ENCODE results near the gene TNXB.
"Not testable (repeated sequence)": the region's sequence is repeated elsewhere in the genome, so short reads cannot be mapped to it uniquely, and the experiment has no call there.

The TNXB gene

GRCh38 chr6:32014547-32014946 is 94.6 kb downstream of the TNXB start, which contains the start of gene C4B:
C4B (plus strand) TSS chr6:32014795; CDS start chr6:32014846, 51 bp downstream.
- H3K36me3 ChIP-seq (ENCODE audit: insufficient read depth, low read length); H3K9me3 ChIP-seq (ENCODE audit: control insufficient read depth, insufficient read depth, low read length); H3K9ac ChIP-seq (ENCODE audit: low read depth, low read length); H3K4me1 ChIP-seq (ENCODE audit: insufficient read depth, low read length): not testable (repeated sequence)

- not testable (repeated sequence) for H3K9ac ChIP-seq (ENCODE audit: low read depth, low read length); H3K9me3 ChIP-seq (ENCODE audit: control insufficient read depth, insufficient read depth, low read length); H3K36me3 ChIP-seq (ENCODE audit: insufficient read depth, low read length); H3K4me1 ChIP-seq (ENCODE audit: insufficient read depth, low read length)
These were observed 95.4 kb downstream of the TNXB start for GRCh38 chr6:32013738-32014137.

DNA sequence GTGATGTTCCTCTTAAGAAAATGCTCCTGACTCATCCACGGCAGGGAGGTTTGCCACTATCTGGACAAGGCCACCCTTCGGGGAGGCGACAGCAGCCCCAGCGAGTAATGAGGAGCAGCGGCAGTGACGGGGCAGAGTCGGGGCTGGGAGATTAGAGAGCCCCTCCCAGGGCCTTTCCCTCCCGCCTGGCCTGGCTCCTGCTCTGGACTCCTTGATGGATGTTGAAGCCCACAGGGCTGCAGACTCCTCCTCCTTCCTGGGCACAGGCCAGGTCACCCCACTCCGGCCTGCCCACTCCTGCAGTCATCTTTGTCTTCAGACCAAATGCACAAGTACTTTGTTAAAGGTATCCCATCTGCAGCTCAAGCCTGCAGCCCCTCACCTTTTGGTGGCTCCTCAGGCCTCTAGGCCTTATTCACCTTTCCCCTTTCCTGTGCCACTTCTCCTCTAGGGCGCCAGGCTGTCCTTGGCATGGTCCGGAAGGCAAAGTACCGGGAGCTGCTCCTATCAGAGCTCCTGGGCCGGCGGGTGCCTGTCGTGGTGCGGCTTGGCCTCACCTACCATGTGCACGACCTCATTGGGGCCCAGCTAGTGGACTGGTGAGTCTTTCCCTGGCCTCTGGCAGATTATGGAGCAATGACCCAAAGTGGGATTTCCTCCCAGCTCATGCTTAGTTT is 96.1 kb downstream of the TNXB start:
- not testable (repeated sequence) for H3K9ac ChIP-seq (ENCODE audit: low read depth, low read length); H3K9me3 ChIP-seq (ENCODE audit: control insufficient read depth, insufficient read depth, low read length); H3K36me3 ChIP-seq (ENCODE audit: insufficient read depth, low read length); H3K4me1 ChIP-seq (ENCODE audit: insufficient read depth, low read length)

DNA sequence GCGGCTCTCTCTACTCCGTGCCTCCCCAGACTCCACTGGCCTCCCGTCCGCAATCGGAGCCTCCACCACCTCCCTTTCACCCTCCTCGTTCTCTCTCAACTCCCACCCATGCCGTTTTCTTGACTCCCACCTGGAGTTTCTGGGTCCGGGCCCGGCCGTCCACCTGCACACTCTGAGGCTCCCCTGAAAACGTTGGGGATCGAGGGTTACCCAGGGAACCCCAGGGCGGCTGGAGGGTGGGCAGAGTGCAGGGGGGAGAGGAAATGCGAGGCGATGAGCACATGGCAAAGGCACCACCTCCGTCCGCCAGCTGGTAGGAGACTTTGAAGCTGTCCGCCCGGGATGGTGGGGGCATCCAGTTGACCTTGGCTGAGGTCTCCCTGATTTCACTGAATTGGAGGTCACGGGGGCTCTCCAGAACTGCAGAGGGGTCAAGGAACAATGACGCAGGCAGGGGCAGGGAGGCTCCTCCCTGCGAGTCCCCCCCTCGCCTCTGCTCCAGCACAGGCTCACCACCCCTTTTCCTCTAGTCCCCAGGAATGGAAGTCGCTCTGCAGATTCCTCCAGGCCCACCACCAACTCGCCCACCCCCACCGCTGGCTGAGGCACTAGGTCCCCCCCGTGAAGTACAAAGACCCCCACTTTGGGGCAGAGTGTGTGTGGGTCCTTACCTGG is 98.1 kb downstream of the TNXB start:
- not testable (repeated sequence) for H3K36me3 ChIP-seq (ENCODE audit: insufficient read depth, low read length); H3K9me3 ChIP-seq (ENCODE audit: control insufficient read depth, insufficient read depth, low read length); H3K4me1 ChIP-seq (ENCODE audit: insufficient read depth, low read length); H3K9ac ChIP-seq (ENCODE audit: low read depth, low read length)

GRCh38 chr6:32009537-32009936 is 99.6 kb downstream of the TNXB start:
- not testable (repeated sequence) for H3K36me3 ChIP-seq (ENCODE audit: insufficient read depth, low read length); H3K4me1 ChIP-seq (ENCODE audit: insufficient read depth, low read length); H3K9ac ChIP-seq (ENCODE audit: low read depth, low read length); H3K9me3 ChIP-seq (ENCODE audit: control insufficient read depth, insufficient read depth, low read length)

DNA sequence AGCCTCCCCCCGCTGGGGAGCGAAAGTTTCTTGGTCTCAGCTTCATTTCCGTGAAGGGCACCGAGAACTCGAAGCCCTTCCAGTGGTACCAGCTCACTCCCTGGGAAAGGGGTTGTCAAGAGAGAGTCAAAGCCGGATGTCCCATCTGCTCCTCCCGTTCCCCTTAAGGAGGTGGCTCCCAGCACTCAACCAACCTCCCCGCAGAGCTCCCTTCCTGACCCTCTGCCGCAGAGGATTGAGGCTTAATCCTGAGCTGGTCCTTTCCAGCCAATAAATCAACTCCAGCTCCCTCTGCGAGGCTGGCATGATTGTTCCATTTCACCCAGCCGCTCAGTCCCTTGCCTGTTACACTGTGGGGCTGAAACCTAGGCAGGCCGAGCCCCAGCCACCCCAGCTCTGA is 100.5 kb downstream of the TNXB start:
- H3K9me3 ChIP-seq (ENCODE audit: control insufficient read depth, insufficient read depth, low read length); H3K36me3 ChIP-seq (ENCODE audit: insufficient read depth, low read length); H3K4me1 ChIP-seq (ENCODE audit: insufficient read depth, low read length); H3K9ac ChIP-seq (ENCODE audit: low read depth, low read length): not testable (repeated sequence)

DNA sequence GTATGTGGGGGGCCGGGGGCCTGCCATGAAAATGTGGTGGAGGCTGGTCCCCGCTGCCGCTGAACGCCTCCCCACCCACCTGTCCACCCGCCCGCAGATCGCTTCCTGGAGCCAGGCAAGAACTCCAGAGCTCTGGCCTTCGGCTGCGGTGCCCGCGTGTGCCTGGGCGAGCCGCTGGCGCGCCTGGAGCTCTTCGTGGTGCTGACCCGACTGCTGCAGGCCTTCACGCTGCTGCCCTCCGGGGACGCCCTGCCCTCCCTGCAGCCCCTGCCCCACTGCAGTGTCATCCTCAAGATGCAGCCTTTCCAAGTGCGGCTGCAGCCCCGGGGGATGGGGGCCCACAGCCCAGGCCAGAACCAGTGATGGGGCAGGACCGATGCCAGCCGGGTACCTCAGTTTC is 101.1 kb downstream of the TNXB start:
- H3K9ac ChIP-seq (ENCODE audit: low read depth, low read length); H3K4me1 ChIP-seq (ENCODE audit: insufficient read depth, low read length); H3K36me3 ChIP-seq (ENCODE audit: insufficient read depth, low read length); H3K9me3 ChIP-seq (ENCODE audit: control insufficient read depth, insufficient read depth, low read length): not testable (repeated sequence)

DNA sequence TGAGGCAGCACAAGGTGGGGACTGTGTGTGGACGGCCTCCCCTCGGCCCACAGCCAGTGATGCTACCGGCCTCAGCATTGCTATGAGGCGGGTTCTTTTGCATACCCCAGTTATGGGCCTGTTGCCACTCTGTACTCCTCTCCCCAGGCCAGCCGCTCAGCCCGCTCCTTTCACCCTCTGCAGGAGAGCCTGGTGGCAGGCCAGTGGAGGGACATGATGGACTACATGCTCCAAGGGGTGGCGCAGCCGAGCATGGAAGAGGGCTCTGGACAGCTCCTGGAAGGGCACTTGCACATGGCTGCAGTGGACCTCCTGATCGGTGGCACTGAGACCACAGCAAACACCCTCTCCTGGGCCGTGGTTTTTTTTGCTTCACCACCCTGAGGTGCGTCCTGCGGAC is 102.1 kb downstream of the TNXB start:
- not testable (repeated sequence) for H3K4me1 ChIP-seq (ENCODE audit: insufficient read depth, low read length); H3K9me3 ChIP-seq (ENCODE audit: control insufficient read depth, insufficient read depth, low read length); H3K36me3 ChIP-seq (ENCODE audit: insufficient read depth, low read length); H3K9ac ChIP-seq (ENCODE audit: low read depth, low read length)

- H3K4me1 ChIP-seq (ENCODE audit: insufficient read depth, low read length); H3K9ac ChIP-seq (ENCODE audit: low read depth, low read length); H3K36me3 ChIP-seq (ENCODE audit: insufficient read depth, low read length); H3K9me3 ChIP-seq (ENCODE audit: control insufficient read depth, insufficient read depth, low read length): not testable (repeated sequence)
These were observed 103.1 kb downstream of the TNXB start for GRCh38 chr6:32005991-32006529.

GRCh38 chr6:32005538-32005880 is 103.6 kb downstream of the TNXB start:
- not testable (repeated sequence) for H3K4me1 ChIP-seq (ENCODE audit: insufficient read depth, low read length); H3K9ac ChIP-seq (ENCODE audit: low read depth, low read length); H3K9me3 ChIP-seq (ENCODE audit: control insufficient read depth, insufficient read depth, low read length); H3K36me3 ChIP-seq (ENCODE audit: insufficient read depth, low read length)

DNA sequence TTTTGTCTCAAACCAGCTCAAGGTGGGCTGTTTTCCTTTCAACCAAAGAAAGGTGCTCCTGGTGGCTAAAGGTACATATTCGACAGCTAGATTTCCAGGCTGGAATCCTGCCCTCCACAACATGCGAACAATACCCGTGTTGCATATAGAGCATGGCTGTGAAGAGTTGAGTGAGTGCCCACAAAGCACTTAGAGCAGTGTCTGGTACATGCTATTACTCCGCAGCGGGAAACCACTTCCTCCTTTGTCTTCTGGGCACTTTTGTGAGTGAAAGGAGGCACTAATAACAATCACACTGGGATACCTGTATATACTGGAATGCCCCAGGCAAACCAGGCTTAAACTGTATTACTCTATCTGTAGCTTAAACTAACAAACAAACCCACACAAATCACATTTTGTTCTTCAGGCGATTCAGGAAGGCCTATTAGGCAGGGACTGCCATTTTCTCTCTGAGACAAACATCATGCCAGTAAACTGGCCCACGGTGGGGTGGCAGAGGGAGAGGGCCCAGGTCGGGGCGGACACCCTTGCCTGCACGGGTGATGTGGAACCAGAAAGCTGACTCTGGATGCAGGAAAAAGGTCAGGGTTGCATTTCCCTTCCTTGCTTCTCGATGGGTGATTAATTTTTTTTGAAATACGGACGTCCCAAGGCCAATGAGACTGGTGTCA is 104.1 kb downstream of the TNXB start:
- H3K9ac ChIP-seq (ENCODE audit: low read depth, low read length); H3K4me1 ChIP-seq (ENCODE audit: insufficient read depth, low read length); H3K9me3 ChIP-seq (ENCODE audit: control insufficient read depth, insufficient read depth, low read length); H3K36me3 ChIP-seq (ENCODE audit: insufficient read depth, low read length): not testable (repeated sequence)

DNA sequence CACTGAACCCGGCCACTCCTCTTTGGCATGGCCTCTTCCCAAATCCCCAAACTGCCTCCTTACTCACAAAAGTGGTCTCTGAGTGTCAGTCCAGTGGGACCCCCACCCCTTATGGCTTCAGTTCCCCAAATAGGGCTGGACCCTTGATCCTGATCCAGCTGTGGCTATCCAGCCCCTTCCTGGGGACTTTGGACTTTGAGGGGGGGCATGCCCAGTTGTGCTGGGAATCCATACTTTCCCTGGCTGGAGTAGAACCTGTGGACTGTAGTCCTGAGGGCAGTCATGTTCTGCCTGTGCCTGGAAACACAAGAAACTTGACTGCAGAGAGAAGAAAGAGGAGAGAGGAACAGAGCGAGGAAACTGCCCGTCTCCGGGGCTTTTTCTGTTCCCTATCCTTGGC is 104.7 kb downstream of the TNXB start:
- H3K9me3 ChIP-seq (ENCODE audit: control insufficient read depth, insufficient read depth, low read length); H3K4me1 ChIP-seq (ENCODE audit: insufficient read depth, low read length); H3K9ac ChIP-seq (ENCODE audit: low read depth, low read length); H3K36me3 ChIP-seq (ENCODE audit: insufficient read depth, low read length): not testable (repeated sequence)

DNA sequence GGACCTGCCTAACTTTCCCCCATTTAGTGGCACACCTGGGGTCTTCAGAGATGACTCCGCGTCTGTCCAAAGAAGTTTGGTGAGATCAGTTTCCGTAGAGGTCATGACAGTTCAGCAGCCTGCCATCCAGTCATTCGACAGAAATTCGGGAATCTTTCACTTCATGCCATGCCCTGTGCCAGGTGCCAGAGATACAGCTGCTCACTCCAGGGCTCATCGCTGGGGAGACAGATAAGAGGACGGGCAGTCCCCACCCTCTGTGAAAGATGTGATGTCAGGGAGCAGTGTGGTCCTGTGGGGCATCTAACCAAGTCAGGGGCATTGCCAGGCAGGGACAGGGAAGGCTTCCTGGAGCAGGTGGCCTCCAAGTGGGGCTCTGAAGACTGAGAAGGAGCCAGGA is 105.8 kb downstream of the TNXB start:
- not testable (repeated sequence) for H3K36me3 ChIP-seq (ENCODE audit: insufficient read depth, low read length); H3K9me3 ChIP-seq (ENCODE audit: control insufficient read depth, insufficient read depth, low read length); H3K9ac ChIP-seq (ENCODE audit: low read depth, low read length); H3K4me1 ChIP-seq (ENCODE audit: insufficient read depth, low read length)

GRCh38 chr6:32002546-32003268 is 106.4 kb downstream of the TNXB start:
- not testable (repeated sequence) for H3K9ac ChIP-seq (ENCODE audit: low read depth, low read length); H3K9me3 ChIP-seq (ENCODE audit: control insufficient read depth, insufficient read depth, low read length); H3K4me1 ChIP-seq (ENCODE audit: insufficient read depth, low read length); H3K36me3 ChIP-seq (ENCODE audit: insufficient read depth, low read length)

GRCh38 chr6:31996385-31996784 is 112.8 kb downstream of the TNXB start:
- not testable (repeated sequence) for H3K9ac ChIP-seq (ENCODE audit: low read depth, low read length); H3K36me3 ChIP-seq (ENCODE audit: insufficient read depth, low read length); H3K4me1 ChIP-seq (ENCODE audit: insufficient read depth, low read length); H3K9me3 ChIP-seq (ENCODE audit: control insufficient read depth, insufficient read depth, low read length)

Measured in ES-I3 (cell line).